IPS DF 4.7 (cell line): Measurements from ENCODE around the gene RHBDD3.

Source experiments
- DNase-seq: peaks from one replicate; pipeline ENCODE4 v3.0.0-alpha.2; 2013; ENCODE audit warnings: low spot score; ENCODE audit errors: extremely low read depth

Gene RHBDD3

GRCh38 chr22:29267858-29268510 lies at the start of gene RHBDD3, which contains the start of gene EWSR1:
Gene RHBDD3 (minus strand): TSS chr22:29267981. CDS start chr22:29265626, 2,355 bp downstream.
Gene EWSR1 (plus strand): TSS chr22:29268268. CDS start chr22:29268337, 69 bp downstream.
- DNase-seq: peak; percentile 60

- DNase-seq: no peak
Observed at GRCh38 chr22:29316141-29316828, 48.5 kb upstream of the RHBDD3 start.

- no peak for DNase-seq
Observed at GRCh38 chr22:29315286-29316140, 47.7 kb upstream of the RHBDD3 start, which contains the start of gene RASL10A. Gene RASL10A (minus strand): TSS chr22:29315697. CDS start chr22:29315246, 451 bp downstream.

DNA sequence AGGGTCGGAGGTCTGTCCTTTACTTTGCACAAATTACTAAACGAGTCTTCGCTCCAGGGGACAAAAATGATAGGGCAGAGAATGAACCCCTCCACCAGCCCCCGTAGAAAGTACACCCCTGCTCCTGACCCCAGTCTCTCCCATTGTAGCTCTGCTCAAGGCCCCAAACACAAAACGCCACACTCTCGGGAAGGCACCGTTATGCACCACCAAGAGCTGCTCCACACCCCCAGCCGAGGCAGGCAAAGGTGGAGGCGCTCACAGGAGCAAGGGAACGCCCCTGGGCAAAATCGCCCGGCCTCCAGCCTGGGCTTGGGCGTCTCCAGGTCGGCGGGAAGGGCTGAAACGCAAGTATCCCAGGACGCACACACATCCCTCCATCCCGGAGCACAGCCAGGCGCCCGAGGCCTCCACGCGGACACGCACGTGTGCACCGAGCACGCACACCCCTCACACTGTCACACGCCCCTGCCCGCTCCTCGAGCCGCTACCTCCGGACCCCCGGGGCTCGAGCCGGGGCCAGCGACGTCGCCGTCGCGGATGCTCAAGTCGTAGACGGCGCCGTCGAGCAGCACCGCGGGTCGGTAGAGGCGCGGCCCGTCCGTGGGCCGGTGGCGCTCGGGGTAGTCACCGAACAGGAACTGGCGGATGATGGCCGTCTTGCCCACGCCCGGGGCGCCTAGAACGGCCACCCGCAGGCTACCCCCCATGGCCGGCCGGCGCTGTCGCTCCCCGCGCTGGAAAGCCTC lies 46.9 kb upstream of the RHBDD3 start:
- DNase-seq: no peak

DNA sequence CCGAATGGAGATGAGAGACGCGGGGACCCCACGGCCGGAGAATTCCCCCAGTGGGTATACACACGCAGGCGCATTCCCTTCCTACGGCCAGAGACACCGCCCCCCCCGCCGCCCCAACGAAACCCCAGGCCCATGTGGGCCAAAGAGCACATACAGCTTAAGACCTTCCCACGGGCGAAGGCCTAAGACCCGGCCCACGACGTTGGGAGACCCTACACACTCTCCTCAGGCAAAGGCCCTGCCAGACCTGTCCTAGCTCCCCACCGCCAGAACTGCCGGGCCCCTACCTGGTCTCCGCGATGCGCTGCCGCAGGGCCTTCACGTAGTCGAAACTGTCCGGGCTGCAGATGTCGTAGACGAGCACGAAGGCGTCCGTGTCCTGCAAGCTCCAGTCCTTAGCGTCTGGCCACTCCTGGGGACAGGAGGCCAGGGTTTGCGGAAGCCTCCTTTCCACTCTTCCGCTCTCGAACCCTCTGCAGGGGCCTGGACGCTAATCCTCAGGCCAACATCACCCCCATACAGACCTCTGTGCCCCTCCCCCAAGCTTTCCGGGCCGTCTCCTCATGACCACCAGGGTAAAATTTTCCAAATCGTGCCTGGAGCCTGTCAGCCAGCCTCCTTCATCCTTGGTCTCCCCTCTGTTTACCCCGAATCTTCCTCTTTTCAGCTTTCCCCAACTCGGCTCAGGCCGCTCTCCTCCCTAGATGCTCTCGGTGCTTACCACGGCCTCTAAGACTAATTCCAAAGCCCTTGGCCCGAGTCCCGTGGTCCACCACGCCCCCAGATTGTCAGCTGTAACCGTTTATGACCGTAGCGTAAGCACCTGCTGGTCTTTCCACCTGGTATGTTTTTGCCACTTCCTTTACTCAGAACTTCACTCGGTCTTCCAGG lies 46.0 kb upstream of the RHBDD3 start:
- DNase-seq: no peak

- DNase-seq: peak; percentile 53
Observed at GRCh38 chr22:29313126-29313575, 45.4 kb upstream of the RHBDD3 start.

DNA sequence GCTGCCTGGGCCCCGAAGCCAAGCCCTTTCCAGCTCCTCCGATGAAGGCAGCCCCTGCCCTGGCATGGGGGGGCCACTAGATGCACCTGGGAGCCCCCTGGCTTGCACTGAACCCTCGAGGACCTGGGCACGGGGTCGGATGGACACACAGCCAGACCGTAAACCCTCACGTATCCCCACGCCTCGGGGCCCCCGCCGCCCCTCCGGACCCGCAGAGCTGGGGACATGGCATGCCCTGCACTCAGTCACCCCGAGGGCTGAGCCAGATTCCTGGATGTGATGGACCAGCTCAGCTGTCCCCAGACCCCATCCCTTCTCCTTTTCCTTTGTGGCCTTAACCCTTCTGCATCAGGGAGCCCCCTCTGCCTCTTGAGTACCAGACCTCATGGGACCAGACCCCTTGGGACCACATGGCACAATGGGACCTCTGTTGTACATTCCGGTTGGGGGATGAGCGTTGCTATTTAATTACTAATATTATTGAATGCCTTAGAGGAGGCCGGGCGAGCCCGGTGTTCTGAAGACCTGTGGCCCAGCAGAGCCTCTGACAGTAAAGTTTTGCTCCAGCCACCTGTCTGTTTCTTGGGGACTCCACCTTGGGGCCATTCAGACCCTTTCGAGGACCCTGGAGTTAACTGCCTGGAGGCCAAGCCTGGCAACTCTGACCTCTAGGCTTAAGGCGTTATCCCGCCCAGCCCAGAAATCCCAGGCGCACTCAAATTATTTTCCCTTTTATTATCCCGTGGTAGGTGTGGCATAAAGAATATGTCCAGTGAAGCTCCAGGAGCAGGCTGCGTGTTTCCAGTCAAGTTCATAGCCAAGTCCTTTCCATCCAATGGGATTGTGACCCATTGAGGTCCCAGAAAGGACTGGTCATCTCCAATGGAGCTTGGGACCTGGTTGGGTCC lies 44.7 kb upstream of the RHBDD3 start:
- no peak for DNase-seq

GRCh38 chr22:29311464-29312217 lies 43.9 kb upstream of the RHBDD3 start:
- DNase-seq: no peak

GRCh38 chr22:29310863-29311339 lies 43.1 kb upstream of the RHBDD3 start:
- DNase-seq: no peak

DNA sequence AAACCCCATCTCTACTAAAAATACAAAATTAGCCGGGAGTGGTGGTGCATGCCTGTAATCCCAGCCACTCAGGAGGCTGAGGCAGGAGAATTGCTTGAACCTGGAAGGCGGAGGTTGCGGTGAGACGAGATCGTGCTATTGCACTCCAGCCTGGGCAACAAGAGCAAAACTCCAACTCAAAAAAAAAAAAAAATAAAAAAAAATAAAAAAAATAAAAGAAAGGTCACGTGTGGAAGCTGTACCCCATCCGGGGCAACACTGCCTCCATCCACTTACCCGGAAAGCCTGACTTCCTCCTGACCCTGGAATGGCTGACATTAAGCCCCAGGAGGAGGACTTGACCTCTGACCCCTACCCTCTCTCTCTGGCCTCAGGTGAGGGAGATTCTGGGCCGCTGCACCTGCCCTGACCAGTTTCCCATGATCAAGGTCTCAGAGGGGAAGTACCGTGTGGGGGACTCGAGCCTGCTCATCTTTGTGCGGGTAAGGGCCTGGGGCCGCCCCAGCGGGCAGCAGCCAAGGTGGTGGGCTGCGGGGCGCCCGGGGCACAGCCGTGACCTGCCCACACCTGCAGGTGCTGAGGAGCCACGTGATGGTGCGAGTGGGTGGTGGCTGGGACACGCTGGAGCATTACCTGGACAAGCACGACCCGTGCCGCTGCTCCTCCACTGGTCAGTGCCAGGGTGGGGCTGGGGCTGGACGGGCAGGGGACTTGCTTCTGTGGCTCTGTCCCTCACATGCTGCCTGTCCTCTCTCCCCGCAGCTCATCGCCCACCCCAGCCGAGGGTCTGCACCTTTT lies 42.5 kb upstream of the RHBDD3 start:
- no peak for DNase-seq

DNA sequence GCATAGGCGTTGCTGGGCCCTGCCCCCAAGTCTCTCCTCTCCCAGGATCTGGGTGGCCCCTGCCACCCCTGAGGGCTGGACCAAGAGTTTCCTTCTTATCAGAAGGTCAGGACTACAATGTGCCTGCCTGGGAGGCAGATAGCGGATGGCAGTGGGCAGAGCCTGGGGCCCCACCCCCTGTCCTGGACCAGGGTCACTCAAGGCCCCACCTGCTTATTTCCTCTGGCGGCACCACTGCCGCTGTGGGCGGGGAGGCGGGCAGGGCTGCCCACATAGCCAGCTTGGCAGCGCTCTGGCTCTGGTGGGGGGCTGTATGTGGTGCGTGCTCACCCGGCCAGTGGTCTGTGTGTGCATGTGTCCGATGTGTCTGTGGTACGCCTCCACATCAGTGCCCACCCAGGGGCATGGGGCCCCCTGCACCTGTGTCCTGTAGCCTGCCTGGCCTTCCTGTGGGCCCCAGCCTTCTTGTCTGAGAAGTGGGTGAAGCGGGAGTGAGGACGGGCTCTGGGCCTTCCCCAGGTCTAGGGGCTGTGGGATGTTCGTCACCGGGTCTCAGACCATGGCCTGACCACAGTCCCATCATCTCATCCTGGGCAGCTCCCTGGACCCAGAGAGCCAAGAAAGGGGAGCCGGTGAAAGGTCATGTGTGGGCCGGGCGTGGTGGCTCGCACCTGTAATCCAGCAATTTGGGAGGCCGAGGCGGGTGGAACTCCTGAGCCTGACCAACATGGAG lies 41.7 kb upstream of the RHBDD3 start:
- DNase-seq: no peak

DNA sequence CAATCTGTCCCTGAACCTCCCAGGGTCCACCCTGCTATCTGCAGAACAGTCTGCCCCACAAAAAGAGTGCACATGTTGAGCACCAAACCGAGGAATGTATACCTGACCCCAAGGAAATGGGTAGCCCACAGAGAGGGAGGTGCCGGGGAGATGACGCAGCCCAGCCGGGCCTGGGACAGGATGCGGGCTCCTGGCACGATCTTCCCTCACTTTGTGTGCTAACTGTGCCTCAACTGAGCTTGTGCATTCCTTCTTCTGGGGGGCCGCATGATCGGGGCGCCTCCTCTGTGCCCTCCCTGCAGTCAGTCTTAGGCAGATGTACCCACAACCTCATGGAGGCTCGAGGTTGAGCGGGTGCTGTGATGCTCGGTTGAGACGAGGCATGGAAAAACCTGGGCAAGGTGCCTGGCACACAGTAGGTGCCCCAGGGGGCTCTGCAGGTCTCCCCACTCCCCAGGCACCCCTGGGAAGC lies 41.0 kb upstream of the RHBDD3 start:
- DNase-seq: no peak

- no peak for DNase-seq
Observed at GRCh38 chr22:29308148-29308790, 40.5 kb upstream of the RHBDD3 start.

DNA sequence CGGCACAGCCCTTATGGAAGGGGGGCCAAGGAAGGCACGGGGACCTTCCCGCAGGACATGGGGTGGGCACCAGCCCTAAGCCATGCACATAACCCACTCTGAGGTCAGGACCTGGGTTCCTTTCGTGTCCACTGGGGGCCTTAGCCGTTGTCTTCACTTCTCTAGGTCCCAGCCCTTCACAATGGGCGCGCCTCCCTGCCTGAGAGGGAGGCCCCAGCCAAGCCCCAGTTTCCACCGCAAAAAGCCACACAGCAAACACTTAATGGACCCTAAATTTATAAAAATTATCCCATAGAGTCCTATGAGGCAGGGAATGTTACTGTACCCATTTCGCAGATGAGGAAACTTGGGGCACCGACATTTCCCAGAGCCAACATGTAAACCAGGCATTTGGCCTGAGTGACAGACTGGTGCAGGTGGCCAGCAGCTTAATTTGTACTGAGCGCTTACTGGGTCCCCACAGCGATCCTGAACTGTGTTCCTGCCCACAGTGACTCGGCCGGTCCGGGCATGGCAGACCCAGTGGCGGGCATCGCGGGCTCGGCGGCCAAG lies 39.9 kb upstream of the RHBDD3 start:
- no peak for DNase-seq

- no peak for DNase-seq
Observed at GRCh38 chr22:29306835-29307595, 39.2 kb upstream of the RHBDD3 start.
